Caco-2 (cell line): ENCODE measurements around the gene MAP1LC3C. TPM values are rescaled to one million over a fixed set of nuclear protein-coding genes. Genes with fewer than 3 reads are reported as not detected.

Experiments
- BruUV-seq: library from RNA; stranded (reverse); fragments of 400-500 nt; replicated peaks from 2 replicates; lab custom pipeline; 2021; lab: Mats Ljungman, UMichigan
- CTCF ChIA-PET: fragments of 300-600 bp; sonication (Branson Sonifier 250); formaldehyde crosslinking; loops from one replicate; lab custom pipeline; 2022; ENCODE audit warnings: antibody characterized with exemption; lab: Charles Lee
- POLR2A ChIA-PET: fragments of 300-600 bp; sonication (Branson Sonifier 250); formaldehyde crosslinking; loops from one replicate; lab custom pipeline; 2022; ENCODE audit warnings: antibody characterized with exemption; lab: Charles Lee
- DNase-seq, 2 experiments: peaks; one replicate each; pipeline versions ENCODE4 v3.0.0 to v3.0.0-alpha.2; 2020 to 2022
- H3K27me3 ChIP-seq: replicated peaks from 2 replicates; pipeline ENCODE4 v1.6.0; 2011; ENCODE audit warnings: low read length; ENCODE audit not compliant: control insufficient read depth, insufficient read depth
- H3K36me3 ChIP-seq: 2 replicates; pipeline ENCODE4 v1.5.1; 2011; ENCODE audit warnings: low read length; ENCODE audit not compliant: control insufficient read depth, insufficient read depth
- H3K4me1 ChIP-seq: fragments of 250-450 bp; sonication (Bioruptor Pico); 2 replicates; pipeline ENCODE4 v1.5.1; 2020; ENCODE audit warnings: mild to moderate bottlenecking
- H3K4me3 ChIP-seq: 2 replicates; pipeline ENCODE4 v1.5.1; 2011; ENCODE audit warnings: low read depth, mild to moderate bottlenecking, control low read depth, low read length
- H3K9me3 ChIP-seq: fragments of 250-450 bp; sonication (Bioruptor Pico); 2 replicates; pipeline ENCODE4 v1.5.1; 2020; ENCODE audit warnings: mild to moderate bottlenecking, moderate library complexity
- H3K27ac Mint-ChIP-seq: one replicate; pipeline ENCODE4 v1.8.0; 2022; ENCODE audit warnings: mixed read lengths; ENCODE audit not compliant: unreplicated experiment
- H3K27me3 Mint-ChIP-seq: one replicate; pipeline ENCODE4 v1.8.0; 2022; ENCODE audit warnings: mixed read lengths; ENCODE audit not compliant: insufficient read depth, unreplicated experiment
- H3K36me3 Mint-ChIP-seq: one replicate; pipeline ENCODE4 v1.8.0; 2022; ENCODE audit warnings: mild to moderate bottlenecking, mixed read lengths; ENCODE audit not compliant: insufficient read depth, unreplicated experiment
- H3K4me1 Mint-ChIP-seq: one replicate; pipeline ENCODE4 v1.8.0; 2022; ENCODE audit warnings: low read depth, mixed read lengths; ENCODE audit not compliant: unreplicated experiment
- H3K4me3 Mint-ChIP-seq: one replicate; pipeline ENCODE4 v1.8.0; 2022; ENCODE audit warnings: mild to moderate bottlenecking, moderate library complexity, mixed read lengths; ENCODE audit not compliant: unreplicated experiment
- H3K9me3 Mint-ChIP-seq: one replicate; pipeline ENCODE4 v1.8.0; 2022; ENCODE audit warnings: mixed read lengths; ENCODE audit not compliant: unreplicated experiment
- intact Hi-C: fragments of 100-400 bp; cut with micrococcal nuclease; formaldehyde crosslinking; loops from one replicate; pipeline ENCODE4 v1.10.0; 2022; ENCODE audit not compliant: unreplicated experiment
- total RNA-seq: library from RNA; stranded (reverse); gene quantifications from 2 replicates; pipeline ENCODE4 v1.2.3, GENCODE V29; 2022
- TF ChIP-seq, protein P1 (sequence below), 2 experiments: fragments of 200-600 bp in 1 of 2; IDR thresholded peaks; 1 replicate in 1 of 2; 2 replicates in 1 of 2; pipeline versions ENCODE4 v1.5.1 to v1.8.0; 2011 to 2022; ENCODE audit warnings: antibody characterized with exemption in 1 of 2, control low read depth in 1 of 2, inconsistent platforms in 1 of 2, low read depth in 1 of 2, low read length in 1 of 2, mild to moderate bottlenecking in 1 of 2, moderate library complexity in 1 of 2; ENCODE audit not compliant: insufficient read depth in 1 of 2, severe bottlenecking in 1 of 2, unreplicated experiment in 1 of 2

The MAP1LC3C gene
- total RNA-seq, 1 experiment from 2014 or later: 0.86 TPM

DNA sequence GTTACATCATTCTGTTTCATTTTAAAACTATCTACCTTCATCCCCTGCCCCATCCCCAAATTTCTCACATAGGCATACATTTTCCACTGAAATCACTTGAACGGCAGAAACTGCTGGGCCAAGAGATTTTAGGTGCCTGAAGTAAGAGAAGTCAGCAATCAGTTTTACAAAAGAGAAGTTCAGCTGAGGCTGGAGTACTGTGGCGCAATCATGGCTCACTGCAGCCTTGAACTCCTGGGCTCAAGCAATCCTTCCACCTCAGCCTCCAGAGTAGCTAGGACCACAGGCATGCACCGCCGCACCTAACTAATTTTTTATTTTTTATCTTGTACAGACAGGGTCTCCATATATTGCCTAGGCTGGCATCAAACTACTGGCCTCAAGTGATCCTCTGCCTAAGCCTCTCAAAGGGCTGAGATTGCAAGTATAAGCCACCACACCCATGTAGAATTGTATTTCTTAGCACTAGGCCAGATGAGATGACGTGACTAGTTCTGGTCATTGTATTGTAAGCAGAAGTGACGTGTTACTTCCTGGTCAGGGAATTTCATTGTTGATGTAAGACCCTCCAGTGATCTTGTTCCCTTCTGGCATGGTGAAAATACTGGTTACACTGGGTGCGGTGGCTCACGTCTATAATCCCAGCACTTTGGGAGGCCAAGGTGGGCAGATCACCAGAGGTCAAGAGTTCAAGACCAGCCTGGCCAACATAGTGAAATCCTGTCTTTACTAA is 34.2 kb downstream of the MAP1LC3C start:
- CTCF ChIA-PET: no interaction called here
- H3K9me3 Mint-ChIP-seq: no peaks in the 10 kb centered on the region
- H3K27ac Mint-ChIP-seq: no peak overlapping the region
- TF ChIP-seq, protein P1, sequence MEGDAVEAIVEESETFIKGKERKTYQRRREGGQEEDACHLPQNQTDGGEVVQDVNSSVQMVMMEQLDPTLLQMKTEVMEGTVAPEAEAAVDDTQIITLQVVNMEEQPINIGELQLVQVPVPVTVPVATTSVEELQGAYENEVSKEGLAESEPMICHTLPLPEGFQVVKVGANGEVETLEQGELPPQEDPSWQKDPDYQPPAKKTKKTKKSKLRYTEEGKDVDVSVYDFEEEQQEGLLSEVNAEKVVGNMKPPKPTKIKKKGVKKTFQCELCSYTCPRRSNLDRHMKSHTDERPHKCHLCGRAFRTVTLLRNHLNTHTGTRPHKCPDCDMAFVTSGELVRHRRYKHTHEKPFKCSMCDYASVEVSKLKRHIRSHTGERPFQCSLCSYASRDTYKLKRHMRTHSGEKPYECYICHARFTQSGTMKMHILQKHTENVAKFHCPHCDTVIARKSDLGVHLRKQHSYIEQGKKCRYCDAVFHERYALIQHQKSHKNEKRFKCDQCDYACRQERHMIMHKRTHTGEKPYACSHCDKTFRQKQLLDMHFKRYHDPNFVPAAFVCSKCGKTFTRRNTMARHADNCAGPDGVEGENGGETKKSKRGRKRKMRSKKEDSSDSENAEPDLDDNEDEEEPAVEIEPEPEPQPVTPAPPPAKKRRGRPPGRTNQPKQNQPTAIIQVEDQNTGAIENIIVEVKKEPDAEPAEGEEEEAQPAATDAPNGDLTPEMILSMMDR (IDR thresholded peaks at IDR 0.05; ENCODE audit: insufficient read depth in 1 of 2, low read depth in 1 of 2, low read length in 1 of 2, severe bottlenecking in 1 of 2, unreplicated experiment in 1 of 2): no peak
- DNase-seq: no peak
- no TSS peak for BruUV-seq
- Histone ChIP-seq H3K27me3 (no peaks in the 10 kb centered on the region), H3K36me3 (no peaks in the 10 kb centered on the region), H3K9me3 (no peaks in the 10 kb centered on the region), H3K4me3 (no peak overlapping the region), H3K4me1 (no peaks in the 10 kb centered on the region)
- no peaks in the 10 kb centered on the region for H3K27me3 Mint-ChIP-seq
- intact Hi-C loops: no loop called here
- H3K4me1 Mint-ChIP-seq: no peaks in the 10 kb centered on the region
- H3K4me3 Mint-ChIP-seq: no peak overlapping the region
- H3K36me3 Mint-ChIP-seq: no peaks in the 10 kb centered on the region
- POLR2A ChIA-PET: no interaction called here

DNA sequence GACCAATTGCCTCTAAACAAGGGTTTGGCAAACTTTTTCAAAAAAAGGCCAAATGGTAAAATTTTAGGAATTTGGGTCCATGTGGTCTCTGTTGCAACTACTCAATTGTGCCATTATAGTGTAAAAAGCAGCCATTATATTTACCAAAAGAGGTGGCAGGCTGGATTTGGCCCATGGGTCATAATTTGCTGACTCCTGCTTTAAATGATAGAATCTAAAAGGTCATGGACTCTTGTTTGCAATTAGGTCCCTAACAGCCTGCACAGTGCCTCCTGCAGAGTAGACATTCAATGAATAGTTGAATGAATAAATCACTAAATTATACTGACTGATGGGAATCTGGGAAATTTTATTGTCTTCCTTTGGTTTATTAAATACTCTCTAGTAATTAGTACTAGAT is 35.2 kb downstream of the MAP1LC3C start:
- H3K36me3 Mint-ChIP-seq: no peaks in the 10 kb centered on the region
- Histone ChIP-seq H3K27me3 (no peaks in the 10 kb centered on the region), H3K9me3 (no peaks in the 10 kb centered on the region), H3K4me3 (no peak overlapping the region), H3K36me3 (no peaks in the 10 kb centered on the region), H3K4me1 (no peaks in the 10 kb centered on the region)
- intact Hi-C loops: no loop called here
- no peaks in the 10 kb centered on the region for H3K27me3 Mint-ChIP-seq
- ChIA-PET CTCF (no interaction called here), POLR2A (no interaction called here)
- DNase-seq: no peak
- BruUV-seq: no TSS peak
- no peak overlapping the region for H3K27ac Mint-ChIP-seq
- no peaks in the 10 kb centered on the region for H3K4me1 Mint-ChIP-seq
- no peaks in the 10 kb centered on the region for H3K9me3 Mint-ChIP-seq
- no peak overlapping the region for H3K4me3 Mint-ChIP-seq
- TF ChIP-seq, protein P1 (IDR thresholded peaks at IDR 0.05; ENCODE audit: insufficient read depth in 1 of 2, low read depth in 1 of 2, low read length in 1 of 2, severe bottlenecking in 1 of 2, unreplicated experiment in 1 of 2): no peak

DNA sequence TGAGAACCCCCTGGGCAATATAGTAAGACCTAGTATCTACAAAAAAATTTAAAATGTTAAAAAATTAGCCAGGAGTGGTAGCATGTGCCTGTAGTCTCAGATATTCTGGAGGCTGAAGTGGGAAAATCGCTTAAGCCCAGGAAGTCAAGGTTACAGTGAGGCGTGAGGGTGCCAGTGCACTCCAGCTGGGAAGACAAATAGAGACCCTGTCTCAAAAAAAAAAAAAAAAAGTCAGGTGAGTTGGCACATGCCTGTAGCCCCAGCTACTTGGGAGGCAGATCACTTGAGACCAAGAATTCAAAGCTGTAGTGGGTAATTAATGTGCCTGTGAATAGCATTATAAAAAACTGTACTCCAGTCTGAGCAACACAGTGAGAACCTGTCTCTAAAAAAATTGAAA is 36.7 kb downstream of the MAP1LC3C start:
- Histone ChIP-seq H3K27me3 (no peaks in the 10 kb centered on the region), H3K4me1 (no peaks in the 10 kb centered on the region), H3K36me3 (no peaks in the 10 kb centered on the region), H3K9me3 (no peaks in the 10 kb centered on the region), H3K4me3 (no peak overlapping the region)
- Mint-ChIP-seq H3K4me1 (no peaks in the 10 kb centered on the region), H3K4me3 (no peak overlapping the region), H3K9me3 (no peaks in the 10 kb centered on the region), H3K27me3 (no peaks in the 10 kb centered on the region), H3K27ac (no peak overlapping the region), H3K36me3 (no peaks in the 10 kb centered on the region)
- ChIA-PET POLR2A (no interaction called here), CTCF (no interaction called here)
- TF ChIP-seq, protein P1 (IDR thresholded peaks at IDR 0.05; ENCODE audit: insufficient read depth in 1 of 2, low read depth in 1 of 2, low read length in 1 of 2, severe bottlenecking in 1 of 2, unreplicated experiment in 1 of 2): no peak
- BruUV-seq: no TSS peak
- no peak for DNase-seq
- intact Hi-C loops: no loop called here
